COLO829 (cell line): ENCODE data around the gene THOP1.
"Not testable (repeated sequence)": the region's sequence is repeated elsewhere in the genome, so short reads cannot be mapped to it uniquely, and the experiment has no call there.

Experiments used
- DNase-seq: peaks from one replicate; pipeline ENCODE4 v3.0.0; 2012; ENCODE audit warnings: low spot score

The THOP1 gene

DNA sequence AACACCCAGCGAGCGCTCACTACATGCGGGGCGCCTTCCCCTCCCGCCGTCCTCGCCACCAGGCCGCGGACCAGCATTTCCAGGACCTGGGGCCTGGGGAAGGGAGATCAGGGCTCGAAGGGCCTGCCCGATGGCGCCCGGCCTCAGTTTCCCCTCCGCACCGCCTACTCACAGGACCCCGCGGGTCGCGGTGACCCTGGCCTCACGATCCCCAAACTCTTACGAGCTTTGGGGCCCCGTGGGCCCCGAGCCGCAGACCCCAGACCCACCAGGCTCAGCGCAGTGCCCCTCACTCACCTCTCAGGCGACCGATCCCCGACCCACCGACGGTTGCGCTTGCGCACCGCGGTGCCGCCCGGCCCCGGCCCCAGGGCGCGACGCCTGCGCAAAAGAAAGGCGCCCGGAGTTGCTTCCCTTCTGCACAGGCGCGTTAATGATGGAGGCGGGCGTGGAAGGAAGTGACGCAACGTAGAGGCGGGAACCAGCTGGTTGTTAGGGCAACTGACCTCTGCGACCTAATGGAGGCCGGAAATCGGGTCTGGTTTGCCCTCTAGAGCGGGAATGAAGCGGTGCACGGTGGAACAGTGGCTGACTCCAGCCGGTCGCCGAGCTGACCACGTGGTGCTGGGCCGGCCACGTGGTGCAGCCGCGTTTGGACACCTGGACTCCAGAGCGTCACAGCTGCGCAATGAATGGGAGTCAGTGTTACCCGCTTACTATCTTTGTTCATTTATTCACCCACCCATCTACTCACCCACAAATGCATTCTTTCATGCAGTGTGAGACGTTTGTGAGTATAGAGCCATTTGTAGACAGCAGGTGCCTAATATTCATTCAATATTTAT is 2.1 kb upstream of the THOP1 start, which contains the start of gene SGTA:
SGTA (minus strand) TSS at position 338 of the 845 bp plus-strand sequence. CDS start 14,205 bp downstream, outside the sequence.
- DNase-seq, result peak; percentile 99

DNA sequence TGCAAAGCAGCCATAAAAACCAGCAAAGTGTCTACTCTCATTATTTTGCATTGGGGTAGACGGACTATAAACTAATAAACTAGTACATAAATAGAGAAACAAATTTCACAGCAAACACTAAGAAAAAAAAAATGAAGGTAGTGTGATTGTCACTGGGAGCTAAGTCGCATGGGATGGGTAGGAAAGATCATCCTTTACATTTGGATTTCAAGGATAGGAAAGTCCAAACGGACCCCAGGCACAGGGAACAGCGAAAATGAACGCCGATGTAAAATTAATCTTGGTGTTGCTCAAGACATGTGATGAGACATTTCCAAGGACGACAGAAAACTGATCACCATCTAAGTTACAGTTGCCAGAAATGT is 1.5 kb upstream of the THOP1 start:
- no peak for DNase-seq

DNA sequence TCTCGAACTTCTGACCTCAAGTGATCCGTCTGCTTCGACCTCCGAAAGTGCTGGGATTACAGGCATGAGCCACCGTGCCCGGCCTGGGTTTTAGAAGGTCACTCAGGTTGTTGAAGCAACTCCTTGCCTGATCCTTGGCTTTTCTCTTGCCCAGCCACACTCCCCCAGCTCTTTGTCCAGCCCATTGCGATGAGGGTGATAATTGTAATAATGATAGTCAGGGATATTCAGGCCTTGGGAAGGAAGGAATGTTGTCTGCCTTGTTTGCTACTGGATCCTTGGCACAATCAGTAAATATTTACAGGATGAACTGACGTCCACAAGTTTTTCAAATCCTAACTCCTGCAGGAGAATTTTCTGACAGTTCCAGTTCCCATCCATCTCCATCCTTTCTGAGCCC is 1.8 kb downstream of the THOP1 start:
- DNase-seq, result no peak

DNA sequence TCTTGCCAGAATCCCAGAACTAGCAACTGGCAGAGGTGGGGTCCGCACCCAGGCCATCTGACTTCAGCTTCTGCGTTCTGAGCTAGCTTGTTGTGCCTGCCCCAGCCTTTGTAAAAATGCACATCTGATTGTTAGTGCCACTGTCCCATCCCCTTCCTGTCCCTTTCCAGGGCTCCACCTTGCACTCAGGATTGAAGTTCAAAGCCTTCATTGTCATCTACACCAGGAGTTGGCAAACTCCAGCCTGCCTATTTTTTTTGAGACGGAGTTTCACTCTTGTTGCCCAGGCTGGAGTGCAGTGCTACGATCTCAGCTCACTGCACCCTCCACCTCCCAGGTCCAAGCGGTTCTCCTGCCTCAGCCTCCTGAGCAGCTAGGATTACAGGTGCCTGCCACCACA is 2.9 kb downstream of the THOP1 start:
- DNase-seq, result no peak

DNA sequence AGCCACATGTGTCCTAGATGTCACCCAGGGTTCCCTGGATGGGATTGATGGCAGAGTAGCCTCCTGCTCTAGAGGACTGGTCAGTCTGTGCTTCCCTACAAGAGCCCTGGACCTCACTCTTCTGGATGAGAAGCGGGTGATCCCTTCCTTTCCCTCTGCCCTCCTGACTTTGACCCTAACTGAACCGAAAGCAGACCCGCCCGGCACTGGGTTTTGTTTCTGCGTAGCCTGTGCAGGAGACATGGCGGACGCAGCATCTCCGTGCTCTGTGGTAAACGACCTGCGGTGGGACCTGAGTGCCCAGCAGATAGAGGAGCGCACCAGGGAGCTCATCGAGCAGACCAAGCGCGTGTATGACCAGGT is 4.9 kb downstream of the THOP1 start:
- no peak for DNase-seq

DNA sequence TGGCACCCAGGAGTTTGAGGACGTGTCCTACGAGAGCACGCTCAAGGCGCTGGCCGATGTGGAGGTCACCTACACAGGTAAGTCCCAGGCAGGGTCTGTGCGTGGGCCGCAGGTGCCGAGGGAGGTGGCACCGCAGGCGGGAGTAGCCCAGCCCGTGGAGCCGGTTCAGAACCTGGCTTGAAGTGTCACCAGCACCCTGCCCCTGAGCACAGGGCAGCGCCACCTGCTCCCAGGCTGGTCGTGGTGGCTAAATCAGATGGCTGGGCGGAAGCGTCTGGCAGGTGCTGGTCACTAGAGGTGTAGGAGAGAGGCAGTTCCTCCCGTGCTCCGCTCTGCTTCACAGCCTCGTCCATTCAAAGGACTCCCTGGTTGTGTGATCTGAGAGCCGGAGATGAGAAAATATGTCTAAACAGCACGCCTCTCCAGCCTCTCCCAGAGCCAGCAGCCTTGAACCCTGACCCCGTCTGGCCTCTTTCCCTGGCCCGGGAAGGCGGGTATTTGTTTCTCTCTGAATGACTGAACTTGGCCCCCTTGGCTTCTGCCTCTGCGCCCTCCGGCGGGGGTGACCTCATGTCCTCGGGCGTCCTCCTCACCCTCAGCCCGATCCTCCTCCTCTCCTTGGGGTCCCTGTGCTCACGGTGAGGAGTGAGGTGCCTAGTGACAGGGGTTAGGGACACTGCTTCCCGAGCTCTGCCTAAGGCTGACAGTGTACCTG is 5.4 kb downstream of the THOP1 start:
- DNase-seq, result no peak

DNA sequence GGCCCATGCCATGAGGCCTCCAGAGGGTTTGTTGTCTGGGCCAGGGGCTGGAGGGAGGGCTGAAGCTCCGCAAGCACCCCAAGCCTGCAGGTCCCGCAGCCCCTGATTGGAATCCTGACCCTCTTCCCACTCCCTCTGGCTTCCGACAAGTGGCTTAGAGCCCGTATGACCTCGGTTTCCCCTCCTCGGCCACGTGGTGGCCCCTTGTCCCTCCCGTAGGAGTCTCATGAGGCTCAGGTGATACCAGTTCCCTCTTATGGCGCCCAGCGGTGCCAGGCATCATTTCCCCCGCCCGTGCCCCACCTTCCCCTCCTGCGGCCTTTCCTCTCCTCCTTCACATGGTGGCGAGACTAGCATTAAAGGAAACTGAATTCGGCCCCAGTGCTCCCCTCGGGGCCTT is 6.1 kb downstream of the THOP1 start:
- DNase-seq, result no peak

DNA sequence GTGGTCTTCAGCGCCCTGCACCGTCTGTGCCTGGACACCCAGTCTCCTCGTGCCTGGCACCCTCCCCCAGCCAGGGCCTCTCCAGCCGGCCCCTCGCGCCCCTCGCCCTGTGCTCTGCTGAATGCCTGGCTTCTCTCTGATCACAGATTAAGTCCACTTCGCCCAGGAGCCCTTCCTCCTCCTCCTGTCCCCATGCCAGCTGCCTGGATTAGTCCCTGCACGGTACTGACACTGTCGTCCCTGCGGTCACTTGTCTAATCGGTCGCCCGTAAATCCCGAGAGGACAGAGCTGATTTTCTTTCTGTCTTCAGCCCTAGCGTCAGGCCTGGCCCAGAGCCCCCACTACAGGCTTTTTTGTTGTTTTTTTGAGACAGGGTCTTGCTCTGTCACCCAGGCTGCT is 6.6 kb downstream of the THOP1 start:
- DNase-seq, result no peak

DNA sequence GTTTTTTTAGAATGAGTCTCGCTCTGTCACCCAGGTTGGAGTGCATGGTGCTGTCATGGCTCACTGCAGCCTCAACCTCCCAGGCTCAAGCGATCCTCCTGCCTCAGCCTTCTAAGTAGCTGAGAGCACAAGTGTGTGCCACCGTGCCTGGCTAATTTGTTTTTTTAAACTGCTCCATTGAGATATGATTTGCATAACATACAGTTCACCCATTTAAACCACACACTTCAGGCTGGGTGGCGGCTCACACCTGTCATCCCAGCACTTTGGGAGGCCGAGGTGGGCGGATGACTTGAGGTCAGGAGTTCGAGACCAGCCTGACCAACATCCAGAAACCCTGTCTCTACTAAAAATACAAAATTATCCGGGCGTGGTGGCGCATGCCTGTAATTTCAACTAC is 7.4 kb downstream of the THOP1 start:
- DNase-seq, result not testable (repeated sequence)

DNA sequence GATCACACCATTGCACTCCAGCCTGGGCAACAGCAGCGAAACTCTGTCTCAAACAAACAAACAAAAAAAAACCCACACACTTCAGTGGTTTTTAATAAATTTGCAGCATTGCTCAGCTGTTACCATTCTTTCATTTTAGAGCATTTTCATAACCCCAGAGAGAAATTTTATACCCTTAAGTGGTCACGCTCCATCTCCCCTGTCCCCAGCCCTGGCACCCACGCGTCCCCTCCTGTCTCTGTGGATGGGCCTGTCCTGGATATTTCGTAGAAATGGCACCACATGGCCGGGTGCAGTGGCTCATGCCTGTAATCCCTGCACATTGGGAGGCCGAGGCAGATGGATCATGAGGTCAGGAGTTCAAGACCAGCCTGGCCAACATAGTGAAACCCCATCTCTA is 7.8 kb downstream of the THOP1 start:
- no peak for DNase-seq

DNA sequence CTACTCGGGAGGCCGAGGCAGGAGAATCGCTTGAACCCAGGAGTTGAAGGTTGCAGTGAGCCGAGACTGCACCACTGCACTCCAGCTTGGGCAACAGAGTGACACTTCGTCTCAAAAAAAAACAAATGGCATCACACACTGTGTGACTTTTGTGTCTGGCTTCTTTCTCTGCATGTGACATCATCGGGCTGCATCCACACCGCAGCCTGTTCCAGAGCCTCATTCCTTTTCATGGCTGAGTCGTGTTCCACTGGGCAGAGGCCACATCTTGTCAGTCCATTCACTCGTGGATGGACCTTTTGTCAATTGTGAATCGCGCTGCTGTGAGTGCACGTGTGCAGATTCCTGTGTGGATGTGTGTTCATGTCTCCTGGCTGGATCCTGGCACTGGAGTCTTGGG is 8.3 kb downstream of the THOP1 start:
- no peak for DNase-seq

DNA sequence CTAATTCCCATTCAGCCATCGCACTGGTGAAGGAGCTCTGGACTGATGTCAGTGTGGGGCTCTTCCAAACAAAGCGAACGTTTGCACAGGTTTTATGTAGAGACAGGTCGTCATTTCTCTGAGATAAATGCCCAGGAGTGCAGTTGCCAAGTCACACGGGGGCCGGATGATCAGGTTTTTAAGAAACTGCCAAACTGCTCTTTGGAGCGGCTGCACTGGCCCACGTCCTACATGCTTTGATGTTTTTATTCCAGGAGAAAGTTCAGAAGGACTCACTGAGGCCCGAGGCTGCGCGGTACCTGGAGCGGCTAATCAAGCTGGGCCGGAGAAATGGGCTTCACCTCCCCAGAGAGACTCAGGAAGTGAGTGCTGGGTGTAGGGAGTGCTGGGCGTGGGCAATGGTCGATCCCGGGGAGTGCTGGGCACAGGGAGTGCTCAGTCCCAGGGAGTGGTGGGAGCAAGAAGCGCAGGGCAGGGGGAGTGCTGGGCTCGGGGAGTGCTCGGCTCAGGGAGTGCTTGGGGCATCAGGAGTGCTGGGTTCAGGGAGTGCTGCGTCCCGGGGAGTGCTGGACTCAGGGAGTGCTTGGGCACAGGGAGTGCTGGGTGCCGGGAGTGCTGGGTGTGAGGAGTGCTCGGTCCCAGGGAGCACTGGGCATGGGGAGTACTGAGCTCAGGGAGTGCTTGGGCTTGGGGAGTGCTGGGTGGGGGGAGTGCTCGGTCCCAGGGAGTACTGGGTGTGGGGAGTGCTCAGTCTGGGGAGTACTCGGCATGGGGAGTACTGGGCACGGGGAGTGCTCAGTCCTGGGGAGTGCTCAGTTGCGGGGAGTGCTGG is 10.7 kb downstream of the THOP1 start:
- DNase-seq, result no peak

DNA sequence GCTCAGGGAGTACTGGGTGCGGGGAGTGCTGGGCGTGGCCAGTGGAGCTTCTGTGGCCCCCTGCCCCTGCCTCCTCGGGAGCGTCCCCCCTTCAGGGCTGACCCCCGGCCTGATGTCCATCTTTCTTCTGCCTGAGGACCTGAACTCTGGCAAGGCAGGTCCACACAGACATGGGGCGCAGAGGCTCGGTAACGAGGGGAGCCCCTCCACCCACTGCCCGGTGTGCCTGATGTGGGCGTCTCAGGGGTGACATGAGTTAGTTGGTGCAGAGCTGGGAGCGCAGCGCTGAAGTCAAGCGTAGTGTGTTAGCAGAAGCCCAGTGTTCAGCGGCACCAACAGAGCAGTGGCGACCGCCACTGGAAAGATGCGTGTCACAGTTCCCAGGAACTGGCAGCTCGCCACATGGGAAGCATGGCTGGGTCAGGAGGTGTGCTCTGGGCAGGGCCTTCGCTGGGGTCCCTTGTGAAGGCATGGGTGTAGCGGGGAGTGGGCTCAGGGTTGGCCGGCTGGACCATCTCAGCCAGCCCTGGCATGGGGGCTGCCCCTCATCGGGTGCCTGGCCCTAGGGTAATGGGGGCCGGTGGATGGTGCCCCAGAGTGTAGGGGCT is 11.5 kb downstream of the THOP1 start:
- DNase-seq, result no peak

DNA sequence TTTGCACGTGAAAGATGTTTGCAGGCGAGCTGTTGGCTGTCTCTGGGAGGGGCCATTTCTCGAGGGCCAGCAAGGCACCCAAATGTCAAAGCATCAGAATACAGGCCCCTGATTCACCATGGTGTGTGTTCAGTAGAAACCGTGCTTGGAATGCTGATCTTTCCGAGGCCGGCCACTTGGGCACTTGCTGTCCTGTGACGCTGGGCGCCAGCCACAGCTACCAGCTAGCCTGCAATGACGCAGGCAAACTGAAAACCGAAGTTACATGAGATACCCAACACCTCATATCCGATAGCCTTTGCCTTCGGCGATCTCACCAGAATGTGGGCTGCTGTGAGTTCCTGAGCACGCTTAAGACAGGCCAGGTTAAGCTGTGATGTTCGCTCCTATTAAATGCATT is 12.0 kb downstream of the THOP1 start:
- no peak for DNase-seq

DNA sequence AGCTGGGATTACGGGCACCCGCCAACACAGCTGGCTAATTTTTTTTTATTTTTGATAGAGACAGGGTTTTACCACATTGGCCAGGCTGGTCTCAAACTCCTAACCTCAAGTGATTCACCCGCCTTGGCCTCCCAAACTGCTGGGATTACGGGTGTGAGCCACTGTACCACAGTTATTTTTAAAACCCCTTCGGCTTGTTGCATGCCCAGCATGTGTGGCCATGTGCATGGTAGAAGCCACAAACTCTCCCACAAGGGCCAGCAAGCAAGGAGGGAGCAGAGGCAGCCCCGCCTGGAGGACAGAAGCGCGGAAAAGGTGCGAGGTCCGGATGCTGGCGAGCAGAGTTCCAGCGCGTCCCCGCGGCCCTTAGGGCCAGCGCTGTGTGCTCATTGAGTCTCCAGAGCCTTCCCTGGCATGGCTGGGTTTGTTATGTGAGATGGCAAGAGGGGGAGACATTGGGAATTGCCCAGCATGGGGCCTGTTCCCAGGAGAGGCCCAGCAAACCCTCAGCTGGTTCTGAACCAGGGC is 12.9 kb downstream of the THOP1 start:
- DNase-seq, result no peak

DNA sequence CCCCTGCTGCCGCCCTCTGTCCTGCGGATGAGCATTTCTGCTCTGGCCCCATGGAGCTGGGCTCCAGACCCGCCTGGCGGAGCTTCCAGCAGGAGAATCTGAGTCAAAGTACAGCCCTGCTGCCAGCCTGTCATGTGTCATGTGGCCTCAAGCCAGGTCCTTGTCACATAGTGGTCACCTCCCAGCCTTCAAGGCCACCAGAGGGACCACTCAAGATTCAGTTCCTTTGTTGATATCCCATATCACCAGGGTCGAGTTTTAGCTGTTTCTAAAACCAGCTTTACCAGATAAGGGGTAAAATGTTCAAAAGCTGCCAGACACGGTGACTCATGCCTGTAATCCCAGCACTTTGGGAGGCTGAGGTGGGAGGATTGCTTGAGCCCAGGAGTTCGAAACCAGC is 13.4 kb downstream of the THOP1 start:
- DNase-seq, result no peak

DNA sequence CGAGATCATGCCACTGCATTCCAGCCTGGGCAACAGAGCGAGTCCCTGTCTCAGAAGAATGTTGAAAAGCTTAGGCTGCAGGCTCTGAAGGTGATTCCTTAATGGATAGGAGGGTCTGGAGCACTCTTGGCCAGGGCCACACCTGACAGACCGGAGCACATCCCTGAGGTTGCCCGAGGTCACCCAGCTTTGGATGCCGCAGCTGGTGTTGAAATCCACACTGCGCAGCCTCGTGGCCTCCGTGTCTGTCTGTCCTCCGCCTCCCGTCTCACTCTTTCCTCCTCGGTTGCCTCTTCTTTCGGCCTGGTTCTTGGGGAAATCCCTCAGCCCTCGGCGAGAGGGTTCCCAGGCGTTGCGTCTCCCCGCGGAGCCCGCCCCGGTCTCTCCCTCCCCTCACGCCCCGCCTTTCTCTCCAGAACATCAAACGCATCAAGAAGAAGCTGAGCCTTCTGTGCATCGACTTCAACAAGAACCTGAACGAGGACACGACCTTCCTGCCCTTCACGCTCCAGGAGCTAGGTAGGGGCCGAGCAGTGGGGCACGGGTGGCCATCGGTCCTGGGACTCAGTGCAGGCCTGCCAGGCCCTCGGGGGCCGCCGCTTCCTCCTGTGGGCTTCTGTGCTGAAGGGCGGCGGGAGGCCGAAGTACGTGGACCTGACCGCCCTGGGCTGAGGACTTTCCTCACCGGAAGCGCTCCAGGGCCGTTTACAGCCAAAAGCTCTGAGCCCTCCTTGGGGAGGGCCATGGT is 14.1 kb downstream of the THOP1 start:
- no peak for DNase-seq

DNA sequence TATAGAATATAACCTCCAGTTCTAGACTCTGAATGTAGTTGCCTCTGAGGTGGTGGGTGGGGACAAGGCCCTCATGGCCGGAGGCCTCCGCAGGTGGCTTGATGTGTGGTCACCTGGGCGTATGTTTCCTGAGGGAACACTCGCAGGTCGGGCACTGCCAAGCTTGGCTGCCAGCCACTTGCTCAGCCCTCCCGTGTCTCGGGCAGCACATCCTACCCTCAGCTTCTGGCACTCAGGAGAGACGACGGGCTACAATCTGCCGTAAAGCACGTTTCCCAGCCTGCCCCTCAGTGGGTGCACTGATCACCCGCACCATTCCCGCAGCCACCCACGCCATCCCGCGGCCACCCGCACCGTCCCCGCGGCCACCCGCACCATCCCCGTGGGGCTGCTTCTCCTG is 15.2 kb downstream of the THOP1 start:
- DNase-seq, result no peak

DNA sequence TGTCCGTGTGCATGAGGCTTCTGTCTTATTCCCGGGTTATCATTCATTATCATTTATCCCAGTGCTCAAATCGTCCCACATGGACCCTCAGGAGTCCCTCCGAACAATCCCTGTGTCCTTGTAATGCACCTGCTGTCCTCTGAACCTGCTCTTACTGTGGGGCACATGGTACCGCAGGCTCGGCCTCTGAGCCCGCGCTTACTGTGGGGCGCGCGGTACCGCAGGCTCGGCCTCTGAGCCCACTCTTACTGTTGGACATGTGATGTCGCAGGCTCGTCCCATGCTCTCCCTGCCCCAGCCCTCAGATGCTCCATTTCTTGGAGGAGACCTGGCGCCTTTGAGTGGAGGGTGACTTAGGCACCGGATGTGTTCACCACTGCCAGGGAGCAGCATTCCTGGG is 17.5 kb downstream of the THOP1 start:
- DNase-seq, result no peak

DNA sequence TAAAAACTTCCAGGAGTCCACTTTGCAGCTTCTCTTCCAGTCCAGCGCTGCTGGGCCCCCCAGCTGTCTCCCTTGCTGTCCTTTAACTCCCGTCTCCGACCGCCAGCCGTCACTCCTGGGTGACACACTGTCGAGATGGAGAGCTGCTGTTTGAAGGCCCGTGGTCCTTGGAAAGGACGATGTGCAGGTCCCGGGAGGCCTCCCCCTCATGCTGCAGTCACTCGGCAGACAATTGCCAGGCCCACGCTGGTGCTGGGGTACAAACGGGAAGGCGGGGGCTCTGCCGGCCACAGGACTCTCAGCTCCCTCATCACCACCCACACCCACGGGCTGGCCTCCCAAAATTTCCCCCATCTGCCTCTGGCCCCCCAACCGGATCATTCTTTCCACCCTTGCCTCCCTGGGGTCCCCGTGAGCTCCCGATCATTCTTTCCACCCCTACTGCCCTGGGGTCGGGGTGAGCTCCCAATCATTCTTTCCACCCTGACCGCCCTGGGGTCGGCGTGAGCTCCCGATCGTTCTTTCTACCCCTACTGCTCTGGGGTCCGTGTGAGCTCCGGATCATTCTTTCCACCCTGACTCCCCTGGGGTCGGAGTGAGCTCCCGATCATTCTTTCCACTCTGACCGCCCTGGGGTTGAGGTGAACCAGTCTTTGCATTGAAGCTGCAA is 18.3 kb downstream of the THOP1 start:
- no peak for DNase-seq
